Endothelial cell (in vitro differentiated cells): ENCODE data around the gene SCIN. TPM values are rescaled to one million over a fixed set of nuclear protein-coding genes. Genes with fewer than 3 reads are reported as not detected.

Source experiments
- DNase-seq: peaks from one replicate; pipeline ENCODE4 v3.0.0; 2021; ENCODE audit warnings: low spot score
- H3K27ac Mint-ChIP-seq: one replicate; pipeline ENCODE4 v1.8.0; 2021; ENCODE audit warnings: mixed read lengths, inconsistent platforms; ENCODE audit not compliant: unreplicated experiment
- H3K27me3 Mint-ChIP-seq: one replicate; pipeline ENCODE4 v1.8.0; 2021; ENCODE audit warnings: mild to moderate bottlenecking, moderate library complexity, mixed read lengths, inconsistent platforms; ENCODE audit not compliant: unreplicated experiment
- H3K36me3 Mint-ChIP-seq: one replicate; pipeline ENCODE4 v1.8.0; 2021; ENCODE audit warnings: mild to moderate bottlenecking, low read depth, mixed read lengths, inconsistent platforms; ENCODE audit not compliant: unreplicated experiment
- H3K4me1 Mint-ChIP-seq: one replicate; pipeline ENCODE4 v1.8.0; 2021; ENCODE audit warnings: mild to moderate bottlenecking, mixed read lengths, inconsistent platforms; ENCODE audit not compliant: unreplicated experiment
- H3K4me3 Mint-ChIP-seq: one replicate; pipeline ENCODE4 v1.8.0; 2021; ENCODE audit warnings: mild to moderate bottlenecking, mixed read lengths, inconsistent platforms; ENCODE audit not compliant: unreplicated experiment
- H3K9me3 Mint-ChIP-seq: one replicate; pipeline ENCODE4 v1.8.0; 2021; ENCODE audit warnings: mixed read lengths, inconsistent platforms; ENCODE audit not compliant: unreplicated experiment
- total RNA-seq: library from RNA; stranded (reverse); fragmentation: NEBNext Ultra II Directional; extraction: Animal tissue kit (Norgen Biotek cat#: 25700); gene quantifications from one replicate; pipeline ENCODE4 v1.2.1, GENCODE V29; 2021; ENCODE audit not compliant: unreplicated experiment
- TF ChIP-seq, protein P1 (sequence below): fragments of 200-600 bp; sonication (generic); IDR thresholded peaks from one replicate; pipeline ENCODE4 v1.5.0; 2021; ENCODE audit warnings: antibody characterized with exemption; ENCODE audit not compliant: unreplicated experiment

Gene SCIN
- total RNA-seq, 1 donor from 2014 or later = 8.2 TPM

GRCh38 chr7:12674861-12675260, 104.3 kb downstream of the SCIN start:
- Mint-ChIP-seq H3K27me3 (no peaks in the 10 kb centered on the region), H3K9me3 (no peaks in the 10 kb centered on the region), H3K27ac (no peak overlapping the region), H3K36me3 (no peaks in the 10 kb centered on the region), H3K4me3 (no peak overlapping the region), H3K4me1 (no peaks in the 10 kb centered on the region)
- TF ChIP-seq, protein P1, sequence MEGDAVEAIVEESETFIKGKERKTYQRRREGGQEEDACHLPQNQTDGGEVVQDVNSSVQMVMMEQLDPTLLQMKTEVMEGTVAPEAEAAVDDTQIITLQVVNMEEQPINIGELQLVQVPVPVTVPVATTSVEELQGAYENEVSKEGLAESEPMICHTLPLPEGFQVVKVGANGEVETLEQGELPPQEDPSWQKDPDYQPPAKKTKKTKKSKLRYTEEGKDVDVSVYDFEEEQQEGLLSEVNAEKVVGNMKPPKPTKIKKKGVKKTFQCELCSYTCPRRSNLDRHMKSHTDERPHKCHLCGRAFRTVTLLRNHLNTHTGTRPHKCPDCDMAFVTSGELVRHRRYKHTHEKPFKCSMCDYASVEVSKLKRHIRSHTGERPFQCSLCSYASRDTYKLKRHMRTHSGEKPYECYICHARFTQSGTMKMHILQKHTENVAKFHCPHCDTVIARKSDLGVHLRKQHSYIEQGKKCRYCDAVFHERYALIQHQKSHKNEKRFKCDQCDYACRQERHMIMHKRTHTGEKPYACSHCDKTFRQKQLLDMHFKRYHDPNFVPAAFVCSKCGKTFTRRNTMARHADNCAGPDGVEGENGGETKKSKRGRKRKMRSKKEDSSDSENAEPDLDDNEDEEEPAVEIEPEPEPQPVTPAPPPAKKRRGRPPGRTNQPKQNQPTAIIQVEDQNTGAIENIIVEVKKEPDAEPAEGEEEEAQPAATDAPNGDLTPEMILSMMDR = peak; percentile 24
- peak; percentile 12 for DNase-seq

DNA sequence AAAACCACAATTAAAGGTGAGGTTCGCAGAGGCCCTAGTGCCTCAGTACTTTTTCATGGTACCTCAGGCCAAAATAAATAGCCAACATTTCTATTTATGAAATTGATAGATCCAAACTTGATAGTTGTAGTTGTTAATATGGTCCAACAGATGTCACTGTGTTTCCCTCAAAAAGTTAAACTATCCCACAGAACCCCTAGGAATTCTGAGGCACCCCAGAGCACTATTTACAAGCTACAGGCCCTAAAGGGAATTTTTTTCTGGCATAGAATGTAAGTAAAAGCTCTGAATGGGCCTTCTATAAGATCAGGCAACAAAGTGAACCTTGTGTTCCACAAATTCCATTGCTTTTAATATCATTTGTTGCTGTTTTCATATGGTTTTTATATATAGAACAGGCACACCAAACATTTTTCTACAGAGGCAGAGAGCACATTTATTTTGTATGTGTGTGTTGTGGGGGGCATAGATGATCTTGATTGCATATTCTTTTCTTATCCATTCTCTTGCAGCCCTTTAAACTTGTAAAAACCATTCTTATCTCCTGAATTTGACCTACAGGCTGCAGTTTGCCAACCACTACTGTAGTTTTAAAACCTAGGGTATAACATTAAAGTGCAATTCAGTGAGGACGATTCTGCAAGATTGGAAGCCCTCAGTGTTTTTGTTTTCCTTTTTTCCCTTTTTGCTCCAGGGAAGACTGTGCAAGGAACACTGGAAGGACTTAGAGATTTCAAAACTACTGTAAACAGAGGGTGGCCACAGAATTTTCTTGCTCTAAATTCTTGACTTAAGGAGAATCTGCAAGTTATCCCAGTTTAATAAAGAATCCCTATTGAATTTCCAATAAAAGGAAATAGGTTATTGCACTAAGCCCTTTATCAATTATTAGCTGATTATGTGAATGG, 113.4 kb downstream of the SCIN start:
- no peak for DNase-seq
- Mint-ChIP-seq H3K36me3 (peaks cover 5% of the 10 kb centered on the region), H3K4me3 (no peak overlapping the region), H3K27ac (no peak overlapping the region), H3K4me1 (peaks cover 12% of the 10 kb centered on the region), H3K27me3 (peaks cover 4% of the 10 kb centered on the region), H3K9me3 (no peaks in the 10 kb centered on the region)
- TF ChIP-seq, protein P1 = peak; percentile 51

- Mint-ChIP-seq H3K4me1 (peaks cover 14% of the 10 kb centered on the region), H3K27me3 (peaks cover 4% of the 10 kb centered on the region), H3K36me3 (peaks cover 5% of the 10 kb centered on the region), H3K9me3 (no peaks in the 10 kb centered on the region), H3K4me3 (no peak overlapping the region), H3K27ac (no peak overlapping the region)
- no peak for DNase-seq
- TF ChIP-seq, protein P1 = no peak
These were observed 114.2 kb downstream of the SCIN start for GRCh38 chr7:12684733-12685132.

- Mint-ChIP-seq H3K27ac (peak overlapping the region; percentile 90), H3K9me3 (no peaks in the 10 kb centered on the region), H3K27me3 (peaks cover 4% of the 10 kb centered on the region), H3K36me3 (peaks cover 5% of the 10 kb centered on the region), H3K4me3 (peak overlapping the region; percentile 84), H3K4me1 (peaks cover 14% of the 10 kb centered on the region)
- TF ChIP-seq, protein P1 = peak; percentile 55
- peak; percentile 54 for DNase-seq
These were observed 115.0 kb downstream of the SCIN start for GRCh38 chr7:12685550-12685949.
